Sigmoid colon (tissue), 7 donors: ENCODE data around the gene DAPP1. TPM values are rescaled to one million over a fixed set of nuclear protein-coding genes. Genes with fewer than 3 reads are reported as not detected.
A peak's percentile ranks its signal among the peaks of the same experiment; 100 is the strongest.

Source experiments
- DNase-seq: peaks from one replicate; pipeline ENCODE4 v3.0.0-alpha.2; 2019
- H3K27ac ChIP-seq, 4 donors: fragments of 200-600 bp; sonication (generic); one replicate each; pipeline ENCODE4 v1.5.1; 2016 to 2019; ENCODE audit warnings: mild to moderate bottlenecking in 1 of 4
- H3K27me3 ChIP-seq, 3 donors: fragments of 200-600 bp; sonication (generic); one replicate each; pipeline ENCODE4 v1.5.1; 2019; ENCODE audit warnings: mild to moderate bottlenecking in 1 of 3
- H3K36me3 ChIP-seq, 4 donors: fragments of 200-600 bp; sonication (generic); one replicate each; pipeline ENCODE4 v1.5.1; 2016 to 2019
- H3K4me1 ChIP-seq, 4 donors: fragments of 200-600 bp; sonication (generic); one replicate each; pipeline ENCODE4 v1.5.1; 2017 to 2019
- H3K4me3 ChIP-seq, 4 donors: fragments of 200-600 bp; sonication (generic); one replicate each; pipeline ENCODE4 v1.5.1; 2017 to 2019; ENCODE audit warnings: mild to moderate bottlenecking in 2 of 4, moderate library complexity in 1 of 4
- H3K9me3 ChIP-seq, 4 donors: fragments of 200-600 bp in 3 of 4; sonication (generic) in 3 of 4; one replicate each; pipeline versions ENCODE4 v1.5.1 to v1.6.1; 2013 to 2019
- CTCF ChIP-seq, 4 experiments: fragments of 450-650 bp in 3 of 4; fragments of 200-600 bp in 1 of 4; IDR thresholded peaks; one replicate each; pipeline ENCODE4 v1.5.1; 2016 to 2019; ENCODE audit warnings: antibody characterized with exemption in 4 of 4, mild to moderate bottlenecking in 3 of 4, moderate library complexity in 2 of 4
- EP300 ChIP-seq, 4 donors: sonication (generic); formaldehyde crosslinking; IDR thresholded peaks; one replicate each; pipeline ENCODE4 v1.6.1; 2017; ENCODE audit warnings: antibody characterized with exemption in 4 of 4
- POLR2A ChIP-seq, 2 donors: fragments of 450-650 bp; IDR thresholded peaks; one replicate each; pipeline ENCODE4 v1.6.1; 2016; ENCODE audit warnings: antibody characterized with exemption in 2 of 2, mild to moderate bottlenecking in 2 of 2, moderate library complexity in 2 of 2
- POLR2AphosphoS5 ChIP-seq, 4 donors: sonication (generic); formaldehyde crosslinking; IDR thresholded peaks; one replicate each; pipeline ENCODE4 v1.6.1; 2017; ENCODE audit warnings: antibody characterized with exemption in 4 of 4
- WGBS, 2 donors: extraction: QIAGEN DNeasy Blood & Tissue Kit; methylation state at CpG; one replicate each; pipeline ENCODE4 v1.1.7; 2013; 5-methylcytosine and 5-hydroxymethylcytosine counted together
- intact Hi-C: fragments of 100-400 bp; cut with DNase I; formaldehyde crosslinking; loops from one replicate; pipeline ENCODE4 v1.15.1; 2023
- polyA plus RNA-seq, 3 donors: library from polyadenylated mRNA; stranded (reverse); fragments of 200-250 nt; gene quantifications; one replicate each; pipeline ENCODE4 v1.2.3, GENCODE V29; 2013
- total RNA-seq, 4 donors: library from RNA; depleted of rRNA; stranded (reverse); fragments of >200 nt; gene quantifications; one replicate each; pipeline ENCODE4 v1.1.0, GENCODE V29; 2016
- donor health status: healthy with polysubstance abuse.
- donor health status: Bipolar disorder and iron deficiency.
- donor health status: healthy.

The DAPP1 gene
- total and polyA plus RNA-seq, 7 donors = 0.36 to 17.9 (median 1.2) TPM

- 50 to 79% methylated on average over 4 of the region's 4 CpGs for WGBS, 2 donors
- no peaks in the 10 kb centered on the region for H3K36me3 ChIP-seq
- peaks cover 0 to 31% (median 10%) of the 10 kb centered on the region in 4 donors for H3K4me1 ChIP-seq
- TF ChIP-seq CTCF (IDR thresholded peaks at IDR 0.05) = no peak
- TF ChIP-seq POLR2A (IDR thresholded peaks at IDR 0.05) = no peak
- no peak for TF ChIP-seq POLR2AphosphoS5 (IDR thresholded peaks at IDR 0.05)
- no peak for TF ChIP-seq EP300 (IDR thresholded peaks at IDR 0.05)
- no peak overlapping the region for H3K4me3 ChIP-seq
- DNase-seq = no peak
- intact Hi-C loops = no loop called here
- no peak overlapping the region for H3K27ac ChIP-seq
- no peaks in the 10 kb centered on the region for H3K27me3 ChIP-seq
- no peaks in the 10 kb centered on the region for H3K9me3 ChIP-seq
Observed at GRCh38 chr4:99821918-99822503, 5.4 kb downstream of the DAPP1 start.

GRCh38 chr4:99822734-99823133 lies 6.1 kb downstream of the DAPP1 start:
- no peak overlapping the region for H3K27ac ChIP-seq
- H3K9me3 ChIP-seq = no peaks in the 10 kb centered on the region
- H3K36me3 ChIP-seq = no peaks in the 10 kb centered on the region
- TF ChIP-seq EP300 (IDR thresholded peaks at IDR 0.05) = no peak
- TF ChIP-seq POLR2A (IDR thresholded peaks at IDR 0.05) = no peak
- TF ChIP-seq POLR2AphosphoS5 (IDR thresholded peaks at IDR 0.05) = no peak
- no peak for TF ChIP-seq CTCF (IDR thresholded peaks at IDR 0.05)
- H3K4me3 ChIP-seq = no peak overlapping the region
- H3K4me1 ChIP-seq = peaks cover 0 to 31% (median 10%) of the 10 kb centered on the region in 4 donors
- WGBS, 2 donors = 92 to 94% methylated on average over 3 of the region's 3 CpGs
- H3K27me3 ChIP-seq = no peaks in the 10 kb centered on the region
- no peak for DNase-seq
- intact Hi-C loops = no loop called here

- H3K27me3 ChIP-seq = no peaks in the 10 kb centered on the region
- DNase-seq = no peak
- no peak for TF ChIP-seq CTCF (IDR thresholded peaks at IDR 0.05)
- peak; percentile 13 to 66 (median 54) for TF ChIP-seq POLR2AphosphoS5 (IDR thresholded peaks at IDR 0.05)
- peak overlapping the region in 3 of 4 donors; percentile 43 to 55 (median 53) for H3K27ac ChIP-seq
- H3K9me3 ChIP-seq = no peaks in the 10 kb centered on the region
- intact Hi-C loops = no loop called here
- WGBS, 2 donors = 89 to 91% methylated on average over 3 of the region's 3 CpGs
- peaks cover 0 to 34% (median 10%) of the 10 kb centered on the region in 4 donors for H3K4me1 ChIP-seq
- no peaks in the 10 kb centered on the region for H3K36me3 ChIP-seq
- no peak overlapping the region for H3K4me3 ChIP-seq
Observed at GRCh38 chr4:99824070-99824599, 7.5 kb downstream of the DAPP1 start.

GRCh38 chr4:99825272-99825671 lies 8.6 kb downstream of the DAPP1 start:
- H3K4me3 ChIP-seq = no peak overlapping the region
- H3K27me3 ChIP-seq = no peaks in the 10 kb centered on the region
- WGBS, 2 donors = 81 to 85% methylated on average over 3 of the region's 3 CpGs
- H3K36me3 ChIP-seq = no peaks in the 10 kb centered on the region
- no peak for DNase-seq
- H3K9me3 ChIP-seq = no peaks in the 10 kb centered on the region
- H3K27ac ChIP-seq = no peak overlapping the region
- intact Hi-C loops = no loop called here
- peaks cover 0 to 24% (median 10%) of the 10 kb centered on the region in 4 donors for H3K4me1 ChIP-seq
- TF ChIP-seq EP300 (IDR thresholded peaks at IDR 0.05) = no peak
- no peak for TF ChIP-seq POLR2A (IDR thresholded peaks at IDR 0.05)
- no peak for TF ChIP-seq POLR2AphosphoS5 (IDR thresholded peaks at IDR 0.05)
- TF ChIP-seq CTCF (IDR thresholded peaks at IDR 0.05) = no peak

- Histone ChIP-seq H3K36me3 (no peaks in the 10 kb centered on the region), H3K27me3 (no peaks in the 10 kb centered on the region), H3K4me3 (no peak overlapping the region), H3K4me1 (peaks cover 0 to 24% (median 8%) of the 10 kb centered on the region in 4 donors), H3K27ac (no peak overlapping the region), H3K9me3 (no peaks in the 10 kb centered on the region)
- no peak for DNase-seq
- intact Hi-C loops = no loop called here
- 88 to 92% methylated on average over 1 of the region's 1 CpG for WGBS, 2 donors
- TF ChIP-seq POLR2A (IDR thresholded peaks at IDR 0.05) = no peak
- TF ChIP-seq CTCF (IDR thresholded peaks at IDR 0.05) = no peak
Observed at GRCh38 chr4:99826016-99826415, 9.4 kb downstream of the DAPP1 start.
